ENCODE data around the gene SFXN2.
A peak's percentile ranks its signal among the peaks of the same experiment; 100 is the strongest.

Gene SFXN2

DNA sequence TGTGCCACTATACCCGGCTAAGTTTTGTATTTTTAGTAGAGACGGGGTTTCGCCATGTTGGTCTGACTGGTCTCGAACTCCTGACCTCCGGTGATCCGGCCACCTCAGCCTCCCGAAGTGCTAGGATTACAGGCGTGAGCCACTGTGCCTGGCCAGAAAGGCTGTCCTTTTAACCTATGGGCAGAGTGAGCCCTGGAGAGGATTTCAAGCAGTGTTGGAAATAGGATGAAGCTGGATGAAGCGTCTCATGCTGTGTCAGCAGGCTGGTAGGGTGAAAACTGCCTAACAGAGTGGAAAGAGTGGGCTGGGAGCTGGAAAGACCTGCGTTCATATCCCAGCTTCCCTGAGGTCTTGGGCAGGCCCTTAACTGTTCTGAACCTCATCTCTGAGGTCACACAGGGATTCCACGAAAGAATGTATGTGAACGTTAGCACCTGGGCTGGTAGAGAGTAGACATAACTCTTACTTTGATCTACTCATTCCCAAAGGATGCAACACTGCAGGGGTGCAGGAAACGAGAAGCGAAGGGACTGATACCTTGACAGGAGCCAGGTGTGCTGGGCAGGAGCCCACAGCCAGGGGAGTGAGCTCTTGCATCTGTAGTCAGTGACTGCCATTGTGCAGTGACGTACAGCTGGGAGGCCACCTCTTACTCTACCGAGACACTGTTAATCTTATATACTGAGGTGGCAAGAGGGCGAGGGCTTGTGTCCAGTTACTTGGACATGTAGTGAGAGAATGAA lies 63.4 kb downstream of the SFXN2 start:
- DNase-seq (ENCODE audit: low spot score), result no peak

DNA sequence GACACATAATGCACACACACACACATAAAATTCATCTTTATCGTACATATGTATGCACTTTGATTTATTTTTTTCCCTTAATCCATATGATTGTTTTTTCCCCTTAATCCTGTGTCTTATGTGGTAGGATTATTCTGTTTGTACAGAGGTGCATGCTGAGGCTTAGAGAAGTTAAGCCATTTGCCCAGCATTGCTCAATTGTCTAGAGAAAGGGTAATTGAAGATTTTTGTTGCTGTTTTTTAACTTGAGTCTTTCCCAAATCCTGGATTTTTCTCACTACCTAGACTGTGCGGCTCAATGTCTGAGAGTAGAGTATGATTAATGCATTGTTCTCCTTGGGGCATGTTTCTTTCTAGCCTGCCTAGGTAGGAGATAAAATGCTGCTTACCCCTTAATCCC lies 64.3 kb downstream of the SFXN2 start:
- no peak for DNase-seq (ENCODE audit: low spot score)

DNA sequence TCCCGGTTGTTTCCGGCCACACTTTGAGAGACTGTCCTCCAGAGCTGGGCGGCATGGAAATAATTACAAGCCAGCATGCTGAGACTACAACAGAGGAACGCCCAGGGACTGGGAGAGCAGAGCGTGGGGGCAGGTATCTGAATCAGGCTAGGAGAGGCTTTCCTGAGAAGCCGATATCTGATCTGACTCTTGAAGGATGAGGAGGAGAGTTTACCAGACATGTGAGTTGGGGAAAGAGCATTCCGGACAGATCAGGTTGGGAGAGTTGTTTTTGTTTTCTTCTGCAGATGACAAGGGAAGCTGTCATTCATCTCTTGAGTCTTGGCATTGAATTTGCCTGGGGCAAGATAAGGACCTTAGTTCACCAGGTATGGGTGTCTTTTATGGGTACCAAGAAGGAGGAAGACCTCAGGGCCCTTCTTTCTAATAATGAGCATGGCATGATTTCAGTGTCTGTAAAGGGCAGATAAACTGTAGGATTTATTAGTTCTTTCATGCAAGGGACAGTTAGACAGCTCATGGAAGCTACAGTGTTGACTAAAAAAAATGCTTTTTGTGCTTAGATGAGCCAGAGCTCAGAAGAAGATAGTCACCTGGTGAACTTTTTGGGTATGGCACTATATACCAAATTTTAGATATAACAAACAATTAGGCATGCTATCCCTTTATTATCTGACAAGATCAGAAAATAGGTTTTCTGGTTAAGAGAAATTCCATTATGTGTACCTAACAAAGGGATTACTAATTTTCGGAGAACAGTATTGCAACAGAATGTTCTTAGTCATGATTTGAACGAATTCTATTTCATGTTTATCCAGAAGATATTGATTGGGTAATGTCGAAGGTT lies 65.5 kb downstream of the SFXN2 start:
- no peak for DNase-seq (ENCODE audit: low spot score)

DNA sequence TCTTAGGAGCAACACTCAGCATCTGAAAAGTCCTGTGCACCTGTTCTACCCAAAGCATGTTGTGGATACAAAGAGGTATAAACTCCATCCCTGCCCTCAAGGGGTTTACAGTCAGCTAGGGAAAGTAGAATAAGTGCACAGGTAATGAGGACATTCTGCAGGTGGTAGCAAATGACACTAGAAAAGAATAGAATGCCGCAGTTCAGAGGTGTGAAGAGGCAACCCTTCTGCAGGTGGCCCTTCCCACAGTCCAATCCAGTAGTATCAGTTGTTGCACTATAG lies 66.0 kb downstream of the SFXN2 start:
- no peak for DNase-seq (ENCODE audit: low spot score)

DNA sequence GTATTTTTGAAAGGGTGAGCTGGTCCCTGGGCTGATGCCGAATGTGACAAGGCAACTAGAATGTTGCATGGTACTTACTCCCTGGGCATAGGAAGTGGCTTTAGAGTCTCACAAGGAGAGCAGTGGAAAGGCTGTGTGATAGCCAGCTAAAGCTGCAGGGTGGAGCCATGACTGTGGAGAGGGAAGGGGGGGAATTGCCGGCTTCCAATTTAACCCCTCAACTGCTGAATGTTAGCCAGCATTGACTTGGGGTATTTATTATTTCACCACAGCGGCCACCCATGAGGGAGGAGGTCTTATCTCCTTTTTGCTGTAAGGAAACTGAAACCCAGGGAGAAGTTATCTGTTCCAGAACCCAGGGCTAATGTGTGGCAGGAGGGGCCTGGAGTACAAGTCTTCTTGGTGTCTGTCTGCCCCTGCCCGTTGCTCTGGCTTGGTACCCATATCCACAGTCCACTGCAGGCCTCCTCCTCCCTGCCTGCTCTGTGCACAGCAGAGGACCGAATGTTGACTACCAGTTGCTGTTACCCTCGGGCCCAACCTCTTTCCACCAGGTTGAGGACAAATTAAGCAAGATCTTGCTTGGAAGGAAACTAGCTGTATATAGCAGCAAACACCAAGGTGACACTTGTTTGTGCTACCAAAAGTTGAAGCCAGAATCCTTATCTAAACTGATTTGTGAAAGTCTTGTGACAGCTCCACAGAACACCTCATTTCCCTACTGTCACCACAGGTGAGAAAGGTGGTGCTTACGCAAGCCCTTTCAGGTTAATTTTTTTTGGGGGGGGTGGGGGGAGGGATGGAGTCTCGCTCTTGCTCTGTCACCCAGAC lies 66.9 kb downstream of the SFXN2 start:
- no peak for DNase-seq (ENCODE audit: low spot score)

DNA sequence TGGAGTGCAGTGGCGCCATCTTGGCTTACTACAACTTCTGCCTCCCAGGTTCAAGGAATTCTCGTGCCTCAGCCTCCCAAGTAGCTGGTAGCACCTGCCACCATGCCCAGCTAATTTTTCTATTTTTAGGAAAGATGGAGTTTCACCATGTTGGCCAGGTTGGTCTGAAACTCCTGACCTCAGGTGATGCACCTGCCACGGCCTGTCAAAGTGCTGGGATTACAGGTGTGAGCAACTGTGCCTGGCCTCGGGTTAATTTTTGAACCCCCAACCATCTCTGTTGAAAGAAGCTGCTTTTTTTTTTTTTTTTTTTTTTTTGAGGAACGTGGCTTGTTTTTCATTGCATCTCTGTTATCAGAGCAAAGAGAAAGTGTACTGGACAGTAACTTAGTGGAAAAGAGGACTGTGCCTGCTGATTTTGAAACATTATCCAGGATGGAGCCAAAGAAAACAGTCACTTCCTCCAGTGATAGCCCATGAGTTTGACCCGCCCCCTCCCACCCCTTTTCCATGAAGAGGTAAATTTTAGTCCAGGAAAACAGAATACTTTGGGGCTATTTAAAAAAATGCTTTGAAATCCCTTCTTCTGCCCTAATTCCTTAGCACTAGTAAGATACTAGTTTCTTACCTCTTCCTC lies 67.6 kb downstream of the SFXN2 start:
- DNase-seq (ENCODE audit: low spot score), result no peak

DNA sequence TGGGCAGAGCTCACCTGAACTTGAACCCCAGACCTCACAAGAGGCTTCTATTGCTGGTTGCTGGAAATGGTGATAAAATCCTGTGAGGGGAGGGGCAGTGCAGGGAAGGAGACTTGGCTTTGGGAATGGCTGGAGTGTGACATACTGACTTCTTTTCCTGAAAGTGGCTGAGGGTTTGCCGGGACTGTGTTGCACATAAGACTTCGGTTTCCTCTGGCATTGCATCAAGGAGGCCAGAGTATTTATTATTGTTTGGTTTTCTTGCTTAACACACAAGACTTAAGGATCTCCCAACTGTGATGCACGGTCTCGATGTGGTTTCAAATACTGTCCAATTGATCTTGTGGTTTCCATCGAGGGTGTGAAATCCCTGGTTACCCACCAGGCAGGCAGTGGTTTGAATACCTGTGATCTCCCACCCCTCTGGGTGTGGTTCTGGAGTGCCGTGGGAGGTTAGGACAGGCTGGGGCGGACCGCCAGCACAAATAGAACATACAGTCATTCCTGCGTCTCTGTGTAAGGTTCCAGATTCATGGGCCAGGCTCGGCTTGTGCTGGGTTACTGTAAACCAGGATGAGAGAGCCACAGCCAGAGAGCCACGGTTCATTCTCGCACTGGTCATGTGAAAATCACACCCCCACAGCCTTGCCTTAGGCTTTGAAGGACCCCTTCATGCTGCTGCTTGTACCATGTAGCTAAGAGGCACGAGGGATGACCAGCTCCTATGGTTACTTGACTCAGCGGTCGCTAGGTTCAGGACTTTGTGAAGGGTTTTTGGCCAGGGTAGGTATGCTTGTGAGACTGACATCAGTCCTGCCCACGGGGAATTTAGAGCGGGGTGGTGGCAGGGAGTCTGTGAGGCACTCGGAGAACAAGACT lies 68.5 kb downstream of the SFXN2 start:
- DNase-seq (ENCODE audit: low spot score), result peak; percentile 73

DNA sequence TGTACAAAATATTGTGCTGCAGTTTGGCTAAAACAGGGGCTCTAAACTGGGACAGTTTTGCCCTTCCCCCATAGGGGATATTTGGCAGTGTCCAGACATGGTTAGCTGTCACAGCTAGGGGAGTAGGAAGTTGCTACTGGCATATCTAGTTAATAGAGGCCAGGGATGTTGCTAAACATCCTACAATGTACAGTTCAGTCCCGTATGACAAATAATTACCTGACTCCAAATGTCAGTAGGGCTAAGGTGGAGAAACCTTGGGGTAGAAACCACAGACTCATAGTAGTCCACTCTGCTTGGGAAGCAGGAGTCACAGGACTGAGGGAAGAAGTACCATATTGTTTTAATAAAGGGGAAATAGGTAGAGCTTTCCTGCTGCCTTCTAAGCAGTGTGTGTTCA lies 69.1 kb downstream of the SFXN2 start:
- no peak for DNase-seq (ENCODE audit: low spot score)

DNA sequence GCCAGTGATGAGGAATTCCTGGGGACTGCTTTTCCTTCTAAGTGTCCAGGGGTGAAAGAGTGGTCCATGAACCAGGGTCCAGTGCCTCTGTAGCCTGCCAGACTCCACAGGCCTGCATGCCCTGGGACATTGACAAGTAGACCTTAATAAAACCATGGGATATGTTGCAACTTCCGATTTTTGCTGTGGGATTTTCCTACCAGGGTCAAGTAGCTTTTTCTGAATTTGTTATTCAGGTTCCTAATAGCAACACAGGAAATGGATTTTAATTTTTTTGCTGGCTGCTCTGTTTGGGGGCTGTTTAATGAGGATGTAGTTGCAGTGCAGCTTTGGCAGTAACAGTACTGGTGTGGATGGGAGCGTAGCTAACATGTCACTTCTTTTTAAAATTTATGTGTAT lies 71.4 kb downstream of the SFXN2 start:
- no peak for DNase-seq (ENCODE audit: low spot score)

DNA sequence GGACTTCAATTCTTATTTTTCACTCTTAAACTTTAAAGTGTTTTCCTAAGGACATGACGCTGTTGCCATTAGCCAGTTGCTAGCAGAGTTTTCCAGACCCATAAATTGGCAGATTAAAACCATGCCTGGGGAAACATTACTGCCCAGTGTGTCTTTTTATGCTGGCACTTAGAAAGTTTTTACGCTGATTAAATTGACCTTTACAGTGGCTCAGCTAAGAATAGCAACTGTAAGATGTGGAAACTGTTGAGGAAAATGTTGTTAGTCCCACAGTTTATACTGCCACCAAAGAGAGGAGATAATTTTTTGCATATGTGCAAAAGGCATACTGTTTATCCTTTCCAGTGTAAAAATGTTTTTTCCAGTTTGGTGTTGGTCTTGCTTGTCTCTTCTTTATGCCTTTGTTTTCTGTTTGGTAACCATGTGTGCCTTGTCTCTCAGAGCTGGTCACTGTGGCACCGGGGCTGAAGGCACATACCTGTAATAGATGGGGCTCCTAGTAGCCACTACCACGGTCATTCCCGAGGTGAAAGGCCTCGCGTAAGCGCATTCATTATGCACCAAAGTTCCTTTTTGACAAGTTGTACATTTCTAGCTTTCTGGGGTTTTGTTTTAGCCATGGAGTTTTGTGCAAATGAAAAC lies 77.4 kb downstream of the SFXN2 start:
- DNase-seq (ENCODE audit: low spot score), result peak; percentile 34

Data from AG08395 (cell line).